Measurements from ENCODE around the gene ITGA6. TPM values are rescaled to one million over a fixed set of nuclear protein-coding genes. Genes with fewer than 3 reads are reported as not detected.

The ITGA6 gene
- total RNA-seq, 1 experiment from 2014 or later: 78.3 TPM

DNA sequence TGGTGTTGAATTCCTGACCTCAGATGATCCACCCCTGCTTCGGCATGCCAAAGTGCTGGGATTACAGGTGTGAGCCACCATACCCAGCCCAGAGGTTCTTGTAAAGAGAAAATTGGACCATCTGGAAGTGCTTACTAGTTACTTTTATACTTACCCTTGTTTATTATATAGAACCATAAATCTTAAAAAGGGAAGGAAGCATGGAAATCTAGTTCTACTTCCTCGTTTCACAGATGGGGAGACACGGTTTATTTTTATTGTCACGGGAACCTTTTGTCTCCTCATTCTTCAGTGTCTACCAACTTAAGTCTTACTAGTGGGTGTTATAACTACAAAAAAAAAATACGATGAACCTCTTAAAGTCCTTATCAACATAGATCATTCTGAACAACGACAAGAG, 82.7 kb downstream of the ITGA6 start:
- no peaks in the 10 kb centered on the region for H3K27me3 ChIP-seq (ENCODE audit: insufficient read depth, low read length)
- no peaks in the 10 kb centered on the region for H3K79me1 ChIP-seq (ENCODE audit: insufficient read depth, low read depth, low read length, poor library complexity, severe bottlenecking)
- no peak overlapping the region for H3K4ac ChIP-seq (ENCODE audit: low read depth, low read length)
- no peak overlapping the region for H2BK120ac ChIP-seq (ENCODE audit: low read depth, low read length, poor library complexity, severe bottlenecking)
- H3T11ph ChIP-seq (ENCODE audit: low read length): no peak overlapping the region
- no peak overlapping the region for H2AK5ac ChIP-seq (ENCODE audit: insufficient read length, low read length)
- H2BK20ac ChIP-seq (ENCODE audit: low read depth, low read length, poor library complexity, severe bottlenecking): no peak overlapping the region
- H4K91ac ChIP-seq (ENCODE audit: insufficient read length, low read depth, low read length): no peak overlapping the region
- no CpG with 5 or more reads among the region's 6 CpGs for WGBS (ENCODE audit: extremely low coverage, insufficient read length, low lambda C conversion rate)
- no peak overlapping the region for H2AFZ ChIP-seq (ENCODE audit: low read length)
- H3K27me3 Mint-ChIP-seq (ENCODE audit: low read depth): no peaks in the 10 kb centered on the region
- no peak overlapping the region for H3K4me2 ChIP-seq (ENCODE audit: insufficient read depth, insufficient read length, low read length)
- H2BK15ac ChIP-seq (ENCODE audit: low read depth, low read length): no peak overlapping the region
- no peaks in the 10 kb centered on the region for H3K4me1 ChIP-seq (ENCODE audit: insufficient read depth, low read length)
- peaks cover 48 to 66% (median 60%) of the 10 kb centered on the region in 3 experiments for H3K36me3 Mint-ChIP-seq (ENCODE audit: insufficient read depth in 1 of 3, low read depth in 3 of 3)
- H3K4me1 Mint-ChIP-seq: peaks cover 6 to 11% of the 10 kb centered on the region in 2 experiments
- H3K9me3 ChIP-seq (ENCODE audit: control insufficient read depth, low read depth, low read length): peaks cover 28% of the 10 kb centered on the region
- no peak overlapping the region for H3K9ac ChIP-seq (ENCODE audit: extremely low read depth, insufficient read length, low read length)
- no peaks in the 10 kb centered on the region for H3K23me2 ChIP-seq (ENCODE audit: insufficient read length, low read depth, low read length, poor library complexity, severe bottlenecking)
- H3K56ac ChIP-seq (ENCODE audit: insufficient read length, low read depth, low read length): no peak overlapping the region
- no peak overlapping the region for H3K27ac ChIP-seq (ENCODE audit: insufficient read length, low read depth, low read length)
- peaks cover 32 to 35% of the 10 kb centered on the region in 2 experiments for H3K9me3 Mint-ChIP-seq
- H3K18ac ChIP-seq (ENCODE audit: insufficient read length, low read depth, low read length): no peak overlapping the region
- no peak overlapping the region for H3K27ac Mint-ChIP-seq
- H3K23ac ChIP-seq (ENCODE audit: insufficient read length, low read depth, low read length): no peak overlapping the region
- H4K20me1 ChIP-seq (ENCODE audit: control insufficient read depth, insufficient read depth, insufficient read length): no peaks in the 10 kb centered on the region
- DNase-seq: no peak
- H2BK12ac ChIP-seq (ENCODE audit: insufficient read length, low read depth, low read length): no peak overlapping the region
- H4K8ac ChIP-seq (replicated peaks; ENCODE audit: insufficient read length, low read depth, low read length): no peak overlapping the region
- no peak overlapping the region for H3K14ac ChIP-seq (ENCODE audit: insufficient read depth, low read length)
- no peak overlapping the region for H2BK5ac ChIP-seq (ENCODE audit: insufficient read length, low read length)
- no peak overlapping the region for H3K4me3 Mint-ChIP-seq
- no peak for TF ChIP-seq CTCF (conservative IDR thresholded peaks at IDR 0.05)
- no peak overlapping the region for H4K5ac ChIP-seq (ENCODE audit: insufficient read length, low read depth, low read length)
- no peaks in the 10 kb centered on the region for H3K79me2 ChIP-seq (ENCODE audit: insufficient read depth, low read length)

Data from H9 (cell line).